BE2C (cell line): Measurements from ENCODE around the gene ST14.
"Not testable (repeated sequence)": the region's sequence is repeated elsewhere in the genome, so short reads cannot be mapped to it uniquely, and the experiment has no call there.

ENCODE experiments used
- DNase-seq: peaks from one replicate; pipeline ENCODE4 v3.0.0-alpha.2; 2020
- H3K27me3 ChIP-seq: fragments of 250-450 bp; sonication (Bioruptor Pico); 2 replicates; pipeline ENCODE4 v1.5.1; 2020; ENCODE audit warnings: mild to moderate bottlenecking
- H3K36me3 ChIP-seq: fragments of 250-450 bp; sonication (Bioruptor Pico); 2 replicates; pipeline ENCODE4 v1.5.1; 2020; ENCODE audit warnings: mild to moderate bottlenecking
- H3K4me1 ChIP-seq: fragments of 250-450 bp; sonication (Bioruptor Pico); 2 replicates; pipeline ENCODE4 v1.5.1; 2020
- H3K4me3 ChIP-seq: 2 replicates; pipeline ENCODE4 v1.5.1; 2011; ENCODE audit warnings: low read depth, low read length
- H3K9me3 ChIP-seq: fragments of 250-450 bp; sonication (Bioruptor Pico); 2 replicates; pipeline ENCODE4 v1.5.1; 2020
- CTCF ChIP-seq: IDR thresholded peaks from 2 replicates; pipeline ENCODE4 v1.5.1; 2012; ENCODE audit warnings: mild to moderate bottlenecking, low read depth, low read length

The ST14 gene

GRCh38 chr11:130190371-130190881 lies 30.8 kb downstream of the ST14 start:
- no peak overlapping the region for H3K4me3 ChIP-seq
- TF ChIP-seq CTCF, result no peak
- H3K4me1 ChIP-seq, result no peaks in the 10 kb centered on the region
- no peaks in the 10 kb centered on the region for H3K27me3 ChIP-seq
- no peaks in the 10 kb centered on the region for H3K36me3 ChIP-seq
- no peaks in the 10 kb centered on the region for H3K9me3 ChIP-seq
- DNase-seq, result no peak

- no peak overlapping the region for H3K4me3 ChIP-seq
- no peak for DNase-seq
Observed at GRCh38 chr11:130191896-130192295, 32.3 kb downstream of the ST14 start.

GRCh38 chr11:130192845-130193267 lies 33.3 kb downstream of the ST14 start:
- TF ChIP-seq CTCF, result no peak
- DNase-seq, result no peak
- no peaks in the 10 kb centered on the region for H3K27me3 ChIP-seq

More at GRCh38 chr11:130191896-130192295, 32.3 kb downstream of the ST14 start:
- no peaks in the 10 kb centered on the region for H3K36me3 ChIP-seq
- no peaks in the 10 kb centered on the region for H3K9me3 ChIP-seq
- no peaks in the 10 kb centered on the region for H3K4me1 ChIP-seq
- no peak for TF ChIP-seq CTCF
- H3K27me3 ChIP-seq, result no peaks in the 10 kb centered on the region

GRCh38 chr11:130193551-130193950 lies 34.0 kb downstream of the ST14 start:
- not testable (repeated sequence) for H3K4me3 ChIP-seq, H3K4me1 ChIP-seq, DNase-seq, H3K27me3 ChIP-seq, H3K9me3 ChIP-seq, H3K36me3 ChIP-seq

More at GRCh38 chr11:130192845-130193267, 33.3 kb downstream of the ST14 start:
- H3K9me3 ChIP-seq, result no peaks in the 10 kb centered on the region
- no peak overlapping the region for H3K4me3 ChIP-seq
- H3K36me3 ChIP-seq, result no peaks in the 10 kb centered on the region
- no peaks in the 10 kb centered on the region for H3K4me1 ChIP-seq

DNA sequence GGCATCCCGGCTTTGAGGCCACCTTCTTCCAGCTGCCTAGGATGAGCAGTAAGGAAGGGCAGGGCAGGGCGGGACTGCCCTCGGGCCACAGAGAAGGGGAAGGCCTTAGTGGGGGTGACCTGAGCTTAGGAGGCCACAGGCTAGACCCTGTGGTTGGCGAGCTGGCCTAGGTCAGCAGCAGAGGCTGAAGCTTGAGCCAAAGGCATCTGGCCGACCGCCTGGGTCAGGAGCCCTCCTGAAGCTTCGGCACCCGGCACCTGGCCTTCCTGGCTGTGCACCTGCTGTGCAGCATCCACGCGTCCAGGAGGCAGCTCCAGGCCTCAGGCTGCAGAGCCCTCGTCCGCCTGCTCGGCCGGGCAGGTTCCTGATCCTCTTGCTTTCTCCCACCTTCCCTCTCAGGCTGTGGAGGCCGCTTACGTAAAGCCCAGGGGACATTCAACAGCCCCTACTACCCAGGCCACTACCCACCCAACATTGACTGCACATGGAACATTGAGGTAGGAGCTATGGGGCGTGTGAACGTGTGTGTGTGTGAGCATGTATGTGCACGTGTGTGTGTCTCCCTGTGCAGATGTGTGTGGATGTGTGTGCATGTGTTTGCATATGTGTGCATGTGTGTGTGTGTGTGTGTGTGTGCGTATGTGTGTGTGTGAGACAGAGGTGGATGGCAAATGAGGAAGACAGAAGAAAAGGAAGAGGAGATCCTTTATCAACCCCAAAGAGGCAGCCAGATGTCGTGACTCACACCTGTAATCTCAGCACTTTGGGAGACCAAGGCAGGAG lies 34.9 kb downstream of the ST14 start:
- Histone ChIP-seq H3K9me3 (no peaks in the 10 kb centered on the region), H3K4me1 (no peaks in the 10 kb centered on the region), H3K4me3 (no peak overlapping the region), H3K27me3 (no peaks in the 10 kb centered on the region), H3K36me3 (no peaks in the 10 kb centered on the region)
- no peak for TF ChIP-seq CTCF
- DNase-seq, result no peak

DNA sequence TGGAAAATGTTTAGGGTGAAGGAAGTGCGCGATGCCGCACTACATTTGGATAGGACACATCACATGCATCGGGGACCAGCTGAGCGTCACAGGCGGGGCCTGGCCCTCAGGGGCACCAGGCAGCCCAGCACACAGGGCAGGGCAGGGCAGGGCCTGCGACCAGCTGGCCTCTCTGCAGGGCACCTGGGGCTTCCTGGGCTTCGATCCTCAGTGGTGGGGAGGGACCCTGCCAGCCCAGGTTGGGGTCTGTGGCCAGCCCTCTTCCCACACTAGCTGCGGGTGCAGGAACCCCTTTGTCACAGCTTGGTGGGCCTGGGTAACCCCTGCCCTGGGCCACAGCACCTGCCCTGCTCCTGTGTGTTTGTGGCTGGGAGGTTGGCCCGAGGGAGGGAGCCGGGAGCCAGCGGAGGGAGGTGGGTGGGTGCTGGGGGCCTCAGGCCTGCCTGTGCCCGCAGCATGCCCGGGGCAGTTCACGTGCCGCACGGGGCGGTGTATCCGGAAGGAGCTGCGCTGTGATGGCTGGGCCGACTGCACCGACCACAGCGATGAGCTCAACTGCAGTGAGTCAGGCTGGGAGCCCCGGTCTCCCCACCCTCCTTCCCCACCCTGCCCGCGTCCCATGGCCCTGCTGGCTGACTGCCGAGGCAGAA lies 37.9 kb downstream of the ST14 start:
- Histone ChIP-seq H3K27me3 (no peaks in the 10 kb centered on the region), H3K9me3 (no peaks in the 10 kb centered on the region), H3K36me3 (no peaks in the 10 kb centered on the region), H3K4me1 (no peaks in the 10 kb centered on the region), H3K4me3 (no peak overlapping the region)
- DNase-seq, result no peak
- TF ChIP-seq CTCF, result no peak
